ENCODE data around the gene XCR1. TPM values are rescaled to one million over a fixed set of nuclear protein-coding genes. Genes with fewer than 3 reads are reported as not detected.
A peak's percentile ranks its signal among the peaks of the same experiment; 100 is the strongest.

XCR1 gene
- total and polyA plus RNA-seq, 9 of the 15 experiments (the other 6 are each of a cell fraction or from before 2014, with no cell fraction given) = not detected

DNA sequence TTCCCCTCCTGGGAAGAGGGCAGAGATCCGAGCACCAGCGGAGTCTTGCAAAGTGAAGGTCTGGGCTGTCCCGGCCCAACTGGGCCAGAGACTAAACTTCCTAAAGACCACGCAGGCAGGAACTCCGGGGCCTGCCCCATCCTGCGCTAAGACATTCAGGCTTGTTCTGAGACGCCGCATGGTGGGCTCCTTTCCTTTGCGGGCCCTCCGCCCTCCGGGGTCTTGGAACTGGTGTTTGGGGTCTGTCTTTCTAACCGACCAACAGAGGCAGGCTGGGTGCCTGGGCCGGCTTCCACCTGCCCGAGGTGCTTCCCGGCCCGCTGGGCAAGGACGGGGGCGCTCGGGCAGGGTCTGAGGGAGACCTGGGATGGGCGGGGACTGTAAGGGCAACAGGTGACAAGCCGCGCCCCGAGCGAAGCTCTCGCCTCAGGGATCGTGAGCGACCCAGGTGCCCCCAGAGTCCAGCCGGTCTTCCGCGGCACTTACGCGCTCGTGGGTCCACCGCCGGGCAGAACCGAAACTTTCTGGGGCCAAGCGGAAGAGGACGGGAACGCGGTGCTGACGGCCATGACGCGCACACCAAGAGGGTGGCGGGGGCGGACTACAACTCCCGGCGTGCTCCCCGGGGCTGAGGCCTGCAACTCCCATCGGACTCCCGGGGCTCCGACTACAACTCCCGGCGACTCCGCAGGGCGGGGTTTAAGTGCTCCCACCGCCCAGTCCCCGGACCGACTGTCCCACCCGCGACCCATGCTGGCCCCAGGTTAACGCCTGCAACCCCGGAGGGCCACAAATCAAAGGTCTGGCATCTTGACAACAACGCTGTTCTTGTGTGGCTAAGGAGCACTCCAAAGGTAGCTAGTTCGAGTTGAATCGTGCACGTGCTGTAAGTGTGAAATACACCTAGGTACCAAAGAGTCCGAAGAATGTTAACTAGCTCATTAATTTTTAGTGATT lies 31.8 kb downstream of the XCR1 start, which contains the start of gene FYCO1 (continued):
- TF ChIP-seq, protein P1, sequence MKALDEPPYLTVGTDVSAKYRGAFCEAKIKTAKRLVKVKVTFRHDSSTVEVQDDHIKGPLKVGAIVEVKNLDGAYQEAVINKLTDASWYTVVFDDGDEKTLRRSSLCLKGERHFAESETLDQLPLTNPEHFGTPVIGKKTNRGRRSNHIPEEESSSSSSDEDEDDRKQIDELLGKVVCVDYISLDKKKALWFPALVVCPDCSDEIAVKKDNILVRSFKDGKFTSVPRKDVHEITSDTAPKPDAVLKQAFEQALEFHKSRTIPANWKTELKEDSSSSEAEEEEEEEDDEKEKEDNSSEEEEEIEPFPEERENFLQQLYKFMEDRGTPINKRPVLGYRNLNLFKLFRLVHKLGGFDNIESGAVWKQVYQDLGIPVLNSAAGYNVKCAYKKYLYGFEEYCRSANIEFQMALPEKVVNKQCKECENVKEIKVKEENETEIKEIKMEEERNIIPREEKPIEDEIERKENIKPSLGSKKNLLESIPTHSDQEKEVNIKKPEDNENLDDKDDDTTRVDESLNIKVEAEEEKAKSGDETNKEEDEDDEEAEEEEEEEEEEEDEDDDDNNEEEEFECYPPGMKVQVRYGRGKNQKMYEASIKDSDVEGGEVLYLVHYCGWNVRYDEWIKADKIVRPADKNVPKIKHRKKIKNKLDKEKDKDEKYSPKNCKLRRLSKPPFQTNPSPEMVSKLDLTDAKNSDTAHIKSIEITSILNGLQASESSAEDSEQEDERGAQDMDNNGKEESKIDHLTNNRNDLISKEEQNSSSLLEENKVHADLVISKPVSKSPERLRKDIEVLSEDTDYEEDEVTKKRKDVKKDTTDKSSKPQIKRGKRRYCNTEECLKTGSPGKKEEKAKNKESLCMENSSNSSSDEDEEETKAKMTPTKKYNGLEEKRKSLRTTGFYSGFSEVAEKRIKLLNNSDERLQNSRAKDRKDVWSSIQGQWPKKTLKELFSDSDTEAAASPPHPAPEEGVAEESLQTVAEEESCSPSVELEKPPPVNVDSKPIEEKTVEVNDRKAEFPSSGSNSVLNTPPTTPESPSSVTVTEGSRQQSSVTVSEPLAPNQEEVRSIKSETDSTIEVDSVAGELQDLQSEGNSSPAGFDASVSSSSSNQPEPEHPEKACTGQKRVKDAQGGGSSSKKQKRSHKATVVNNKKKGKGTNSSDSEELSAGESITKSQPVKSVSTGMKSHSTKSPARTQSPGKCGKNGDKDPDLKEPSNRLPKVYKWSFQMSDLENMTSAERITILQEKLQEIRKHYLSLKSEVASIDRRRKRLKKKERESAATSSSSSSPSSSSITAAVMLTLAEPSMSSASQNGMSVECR (CRISPR knock-in tag; IDR thresholded peaks at IDR 0.05) = peak; percentile 89
- 0 out of 2 replicates have a peak, but pooled peaks have one; percentile 66 for TF ChIP-seq ZNF232 (CRISPR knock-in tag; IDR thresholded peaks at IDR 0.05)
- TF ChIP-seq, protein P2, sequence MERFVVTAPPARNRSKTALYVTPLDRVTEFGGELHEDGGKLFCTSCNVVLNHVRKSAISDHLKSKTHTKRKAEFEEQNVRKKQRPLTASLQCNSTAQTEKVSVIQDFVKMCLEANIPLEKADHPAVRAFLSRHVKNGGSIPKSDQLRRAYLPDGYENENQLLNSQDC (CRISPR knock-in tag; IDR thresholded peaks at IDR 0.05) = no peak
- peak; percentile 49; the same call in 1 of the 2 replicates for TF ChIP-seq FOSL1 (tag; conservative IDR thresholded peaks at IDR 0.05)
- TF ChIP-seq, protein P3, sequence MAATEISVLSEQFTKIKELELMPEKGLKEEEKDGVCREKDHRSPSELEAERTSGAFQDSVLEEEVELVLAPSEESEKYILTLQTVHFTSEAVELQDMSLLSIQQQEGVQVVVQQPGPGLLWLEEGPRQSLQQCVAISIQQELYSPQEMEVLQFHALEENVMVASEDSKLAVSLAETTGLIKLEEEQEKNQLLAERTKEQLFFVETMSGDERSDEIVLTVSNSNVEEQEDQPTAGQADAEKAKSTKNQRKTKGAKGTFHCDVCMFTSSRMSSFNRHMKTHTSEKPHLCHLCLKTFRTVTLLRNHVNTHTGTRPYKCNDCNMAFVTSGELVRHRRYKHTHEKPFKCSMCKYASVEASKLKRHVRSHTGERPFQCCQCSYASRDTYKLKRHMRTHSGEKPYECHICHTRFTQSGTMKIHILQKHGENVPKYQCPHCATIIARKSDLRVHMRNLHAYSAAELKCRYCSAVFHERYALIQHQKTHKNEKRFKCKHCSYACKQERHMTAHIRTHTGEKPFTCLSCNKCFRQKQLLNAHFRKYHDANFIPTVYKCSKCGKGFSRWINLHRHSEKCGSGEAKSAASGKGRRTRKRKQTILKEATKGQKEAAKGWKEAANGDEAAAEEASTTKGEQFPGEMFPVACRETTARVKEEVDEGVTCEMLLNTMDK (IDR thresholded peaks at IDR 0.05; ENCODE audit: borderline replicate concordance, insufficient read depth, low read depth, low read length, poor library complexity, severe bottlenecking) = peak; percentile 40
- TF ChIP-seq, protein P4, sequence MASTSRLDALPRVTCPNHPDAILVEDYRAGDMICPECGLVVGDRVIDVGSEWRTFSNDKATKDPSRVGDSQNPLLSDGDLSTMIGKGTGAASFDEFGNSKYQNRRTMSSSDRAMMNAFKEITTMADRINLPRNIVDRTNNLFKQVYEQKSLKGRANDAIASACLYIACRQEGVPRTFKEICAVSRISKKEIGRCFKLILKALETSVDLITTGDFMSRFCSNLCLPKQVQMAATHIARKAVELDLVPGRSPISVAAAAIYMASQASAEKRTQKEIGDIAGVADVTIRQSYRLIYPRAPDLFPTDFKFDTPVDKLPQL (IDR thresholded peaks at IDR 0.05; ENCODE audit: extremely low read depth, insufficient read length) = no peak
- no peak; the same call in 1 of the 2 replicates for TF ChIP-seq NKRF (IDR thresholded peaks at IDR 0.05; ENCODE audit: borderline replicate concordance)
- no peak for TF ChIP-seq RNF219 (CRISPR knock-in tag; IDR thresholded peaks at IDR 0.05)
- peak; percentile 84 for TF ChIP-seq ZNF589 (CRISPR knock-in tag; IDR thresholded peaks at IDR 0.05; ENCODE audit: low read depth)
- TF ChIP-seq ZNF121 (CRISPR knock-in tag; conservative IDR thresholded peaks at IDR 0.05) = no peak; the same call in 1 of the 2 replicates
- TF ChIP-seq CEBPG (CRISPR knock-in tag; IDR thresholded peaks at IDR 0.05) = no peak
- no peak for TF ChIP-seq CEBPG (tag; conservative IDR thresholded peaks at IDR 0.05 in 1 of 2, IDR thresholded peaks at IDR 0.05 in 1 of 2)
- TF ChIP-seq ZBTB8A (IDR thresholded peaks at IDR 0.05; ENCODE audit: partially characterized antibody) = no peak

Measured in K562 (cell line).